GM12891 (cell line): ENCODE data around the gene LRCH3.
A peak's percentile ranks its signal among the peaks of the same experiment; 100 is the strongest.
"Not testable (repeated sequence)": the region's sequence is repeated elsewhere in the genome, so short reads cannot be mapped to it uniquely, and the experiment has no call there.

Experiments used
- DNase-seq: peaks from one replicate; pipeline ENCODE4 v3.0.0; 2011; ENCODE audit warnings: low spot score; ENCODE audit not compliant: insufficient read length
- FAIRE-seq: peaks from 2 replicates; lab custom pipeline; 2011; peaks lifted over from hg19 to GRCh38; lab: Jason Lieb, UNC
- PAX5 ChIP-seq: IDR thresholded peaks from 2 replicates; pipeline ENCODE4 v1.6.1; 2011; ENCODE audit warnings: low read length, moderate library complexity, mild to moderate bottlenecking; ENCODE audit not compliant: insufficient read depth, severe bottlenecking
- POLR2A ChIP-seq: IDR thresholded peaks from 2 replicates; pipeline ENCODE4 v1.6.1; 2011; ENCODE audit warnings: low read depth, low read length, control low read depth
- POLR2AphosphoS5 ChIP-seq: IDR thresholded peaks from 2 replicates; pipeline ENCODE4 v1.6.1; 2011; ENCODE audit warnings: low read depth, low read length, control low read depth
- POU2F2 ChIP-seq: IDR thresholded peaks from 2 replicates; pipeline ENCODE4 v1.6.1; 2011; ENCODE audit warnings: low read depth, mild to moderate bottlenecking, control low read depth, low read length, moderate library complexity
- SPI1 ChIP-seq: IDR thresholded peaks from 2 replicates; pipeline ENCODE4 v1.6.1; 2011; ENCODE audit warnings: low read depth, low read length, control low read depth
- TAF1 ChIP-seq: IDR thresholded peaks from 2 replicates; pipeline ENCODE4 v1.6.1; 2011; ENCODE audit warnings: low read depth, low read length, control low read depth

Gene LRCH3

GRCh38 chr3:197881270-197881969 is 90.4 kb downstream of the LRCH3 start:
- TF ChIP-seq PAX5 (no peak), POLR2AphosphoS5 (no peak)
- no peak for DNase-seq
- FAIRE-seq, result no peak

GRCh38 chr3:197881970-197882338 is 90.9 kb downstream of the LRCH3 start:
- DNase-seq (no peak), FAIRE-seq (no peak)
- TF ChIP-seq POLR2A, result no peak
- TF ChIP-seq POU2F2, result no peak
- TF ChIP-seq PAX5, result no peak
- TF ChIP-seq POLR2AphosphoS5, result no peak
- TF ChIP-seq TAF1, result no peak
- TF ChIP-seq SPI1, result no peak

- DNase-seq (no peak), FAIRE-seq (no peak)
- no peak for TF ChIP-seq SPI1
- no peak for TF ChIP-seq POLR2A
- no peak for TF ChIP-seq PAX5
- TF ChIP-seq TAF1, result no peak
- no peak for TF ChIP-seq POU2F2
- no peak for TF ChIP-seq POLR2AphosphoS5
These were observed 91.5 kb downstream of the LRCH3 start for GRCh38 chr3:197882586-197882985.

GRCh38 chr3:197883541-197883940 is 92.5 kb downstream of the LRCH3 start:
- no peak for FAIRE-seq
- TF ChIP-seq POLR2A, result no peak
- no peak for TF ChIP-seq PAX5
- no peak for TF ChIP-seq POU2F2
- no peak for TF ChIP-seq TAF1
- no peak for TF ChIP-seq POLR2AphosphoS5
- no peak for TF ChIP-seq SPI1
- no peak for DNase-seq

- not testable (repeated sequence) for DNase-seq, FAIRE-seq
These were observed 93.3 kb downstream of the LRCH3 start for GRCh38 chr3:197884330-197884729.

- FAIRE-seq, DNase-seq: not testable (repeated sequence)
These were observed 95.0 kb downstream of the LRCH3 start for GRCh38 chr3:197886052-197886451.

GRCh38 chr3:197887430-197888053 is 96.5 kb downstream of the LRCH3 start:
- not testable (repeated sequence) for FAIRE-seq, DNase-seq
- 0 out of 2 replicates have a peak, but pooled peaks have one; percentile 20 for TF ChIP-seq POLR2AphosphoS5

GRCh38 chr3:197888511-197888910 is 97.5 kb downstream of the LRCH3 start:
- TF ChIP-seq SPI1 (no peak), POLR2A (no peak), TAF1 (no peak), POU2F2 (no peak), POLR2AphosphoS5 (no peak), PAX5 (no peak)
- FAIRE-seq (no peak), DNase-seq (no peak)

GRCh38 chr3:197889204-197889930 is 98.3 kb downstream of the LRCH3 start:
- no peak for FAIRE-seq
- DNase-seq, result no peak

GRCh38 chr3:197890693-197891092 is 99.6 kb downstream of the LRCH3 start:
- TF ChIP-seq POLR2AphosphoS5, result no peak
- no peak for TF ChIP-seq PAX5
- no peak for TF ChIP-seq POLR2A
- no peak for TF ChIP-seq TAF1
- TF ChIP-seq POU2F2, result no peak
- no peak for TF ChIP-seq SPI1
- FAIRE-seq (no peak), DNase-seq (no peak)

More at GRCh38 chr3:197889204-197889930, 98.3 kb downstream of the LRCH3 start:
- TF ChIP-seq SPI1 (no peak), POU2F2 (no peak), POLR2AphosphoS5 (no peak), POLR2A (no peak)
